Activated CD8-positive, alpha-beta memory T cell treated with anti-CD3 and anti-CD28 coated beads for 1 hour (primary cell): ENCODE results near the gene ITFG1.
"Not testable (repeated sequence)": the region's sequence is repeated elsewhere in the genome, so short reads cannot be mapped to it uniquely, and the experiment has no call there.

ENCODE experiments used
- DNase-seq, 2 donors: peaks; one replicate each; pipeline ENCODE4 v3.0.0-alpha.2; 2020; ENCODE audit warnings: low read depth in 1 of 2; ENCODE audit errors: extremely low read depth in 1 of 2

The ITFG1 gene

DNA sequence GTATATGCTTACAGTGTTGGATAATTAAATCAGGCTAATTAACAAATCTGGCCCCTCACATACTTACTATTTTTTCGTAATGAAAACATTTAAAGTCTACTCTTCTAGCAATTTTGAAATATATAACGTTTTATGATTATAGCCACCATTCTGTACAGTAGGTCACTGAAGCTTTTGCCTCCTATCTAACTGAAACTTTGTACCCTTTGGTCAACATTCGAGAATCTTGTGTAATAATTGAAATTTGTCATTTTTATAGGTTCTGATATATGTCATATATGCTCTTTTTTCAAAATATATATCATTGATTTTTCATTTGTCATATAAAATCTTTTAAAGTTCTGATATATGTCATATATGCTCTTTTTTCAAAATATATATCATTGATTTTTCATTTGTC, 12.9 kb upstream of the ITFG1 start:
- DNase-seq, result no peak

DNA sequence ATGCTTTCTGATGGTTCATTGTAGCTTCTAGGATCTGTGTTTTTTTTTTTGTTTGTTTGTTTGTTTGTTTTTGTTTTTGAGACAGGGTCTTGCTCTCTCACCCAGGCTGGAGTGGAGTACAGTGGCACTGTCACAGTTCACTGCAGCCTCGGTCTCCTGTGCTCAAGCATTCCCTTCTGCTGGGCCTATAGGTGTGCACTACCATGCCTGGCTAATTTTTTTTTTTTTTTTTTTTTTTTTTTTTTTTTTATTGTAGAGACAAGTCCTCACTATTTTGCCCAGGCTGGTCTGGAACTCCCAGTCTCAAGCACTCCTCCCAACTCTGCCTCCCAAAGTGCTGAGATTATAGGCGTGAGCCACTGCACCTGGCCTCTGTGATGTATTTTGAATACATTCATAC, 12.1 kb upstream of the ITFG1 start:
- DNase-seq, result not testable (repeated sequence)

DNA sequence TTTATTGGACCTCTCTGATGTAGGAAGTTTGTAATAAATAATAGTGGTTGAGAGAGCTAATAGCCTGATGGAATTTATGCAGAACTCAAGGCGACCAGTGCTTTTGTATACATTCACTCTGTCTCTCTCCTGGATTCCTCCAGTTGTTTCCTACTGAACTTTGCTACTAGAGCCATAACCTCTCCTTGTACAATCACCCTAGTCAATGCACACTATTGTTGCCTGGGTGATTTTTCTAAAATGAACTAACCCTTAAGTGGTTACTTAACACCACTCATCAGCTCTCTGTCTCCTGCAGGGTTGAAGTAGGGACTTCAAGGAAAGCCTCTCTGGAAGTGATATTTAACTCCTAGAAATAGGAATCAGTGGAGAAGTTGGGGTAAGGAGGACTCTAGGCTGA, 9.9 kb upstream of the ITFG1 start:
- no peak for DNase-seq

DNA sequence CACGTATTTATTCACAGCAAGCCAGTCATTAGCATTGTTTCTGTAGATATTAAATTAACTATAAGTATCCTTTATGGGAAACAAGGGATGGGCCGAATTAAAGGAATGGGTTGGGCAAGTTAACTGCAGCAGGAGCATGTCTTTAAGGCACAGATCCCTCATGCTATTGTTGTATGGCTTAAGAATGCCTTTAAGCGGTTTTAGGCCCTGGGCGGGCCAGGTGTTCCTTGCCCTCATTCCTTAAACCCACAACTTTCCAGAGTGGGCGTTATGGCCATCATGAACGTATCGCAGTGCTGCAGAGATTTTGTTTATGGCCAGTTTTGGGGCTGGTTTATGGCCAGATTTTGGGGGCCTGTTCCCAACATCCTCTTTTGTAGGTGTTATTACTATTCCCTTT, 9.3 kb upstream of the ITFG1 start:
- DNase-seq, result no peak

DNA sequence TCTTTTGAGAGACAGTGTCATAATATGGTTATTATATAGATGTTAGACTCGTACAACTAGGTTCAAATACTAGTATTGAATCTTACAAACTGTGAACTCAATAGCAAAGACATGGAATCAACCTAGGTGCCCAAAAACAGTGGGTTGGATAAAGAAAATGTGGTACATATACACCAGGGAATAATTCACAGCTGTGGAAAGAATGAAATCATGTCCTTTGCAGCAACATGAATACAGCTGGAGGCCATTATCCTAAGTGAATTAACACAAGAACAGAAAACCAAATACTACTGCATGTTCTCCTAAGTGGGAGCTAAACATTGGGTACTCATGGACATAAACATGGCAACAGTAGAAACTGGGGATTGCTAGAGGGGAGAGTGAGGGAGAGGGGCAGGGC, 8.4 kb upstream of the ITFG1 start:
- no peak for DNase-seq

DNA sequence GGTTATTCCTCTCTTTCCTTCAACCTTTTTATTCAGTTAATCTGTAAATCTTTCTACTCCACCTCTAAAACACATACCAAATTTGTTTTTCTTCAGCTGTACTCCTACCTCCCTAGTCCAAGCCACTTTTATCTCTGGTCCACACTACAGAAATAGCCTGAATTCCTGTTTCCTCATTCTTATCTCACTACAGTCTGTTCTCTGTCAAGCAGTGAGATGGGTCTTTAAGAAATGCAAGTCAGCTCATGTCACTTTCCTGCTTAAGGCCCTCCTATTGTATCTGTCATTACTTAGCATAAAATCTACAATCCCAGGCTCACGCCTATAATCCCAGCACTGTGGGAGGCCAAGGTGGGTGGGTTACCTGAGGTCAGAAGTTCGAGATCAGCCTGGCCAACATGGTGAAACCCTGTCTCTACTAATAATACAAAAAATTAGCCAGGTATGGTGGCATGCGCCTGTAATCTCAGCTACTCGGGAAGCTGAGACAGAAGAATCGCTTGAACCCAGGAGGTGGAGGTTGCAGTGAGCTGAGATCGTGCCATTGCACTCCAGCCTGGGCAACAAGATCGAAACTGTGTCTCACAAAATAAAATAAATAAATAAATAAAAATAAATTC, 7.3 kb upstream of the ITFG1 start:
- not testable (repeated sequence) for DNase-seq

DNA sequence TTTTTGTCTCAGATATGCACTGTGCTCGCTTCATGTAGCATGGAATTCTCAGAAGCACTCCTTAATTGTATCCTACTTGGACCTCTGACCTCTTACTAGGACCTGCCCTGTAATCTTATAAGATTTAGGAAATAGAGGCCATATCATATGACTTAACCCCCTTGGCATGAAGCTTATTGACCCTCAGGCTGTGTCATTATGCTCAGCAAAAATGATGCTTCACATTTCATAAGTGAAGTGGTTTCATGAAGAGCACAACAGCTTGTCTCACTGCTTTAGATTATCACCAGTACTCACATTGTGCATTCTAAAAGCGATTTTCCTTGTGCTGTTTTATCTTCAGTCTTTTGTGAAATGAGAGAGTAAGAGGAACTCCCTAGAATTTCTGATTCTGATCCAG, 6.6 kb upstream of the ITFG1 start:
- DNase-seq, result no peak

DNA sequence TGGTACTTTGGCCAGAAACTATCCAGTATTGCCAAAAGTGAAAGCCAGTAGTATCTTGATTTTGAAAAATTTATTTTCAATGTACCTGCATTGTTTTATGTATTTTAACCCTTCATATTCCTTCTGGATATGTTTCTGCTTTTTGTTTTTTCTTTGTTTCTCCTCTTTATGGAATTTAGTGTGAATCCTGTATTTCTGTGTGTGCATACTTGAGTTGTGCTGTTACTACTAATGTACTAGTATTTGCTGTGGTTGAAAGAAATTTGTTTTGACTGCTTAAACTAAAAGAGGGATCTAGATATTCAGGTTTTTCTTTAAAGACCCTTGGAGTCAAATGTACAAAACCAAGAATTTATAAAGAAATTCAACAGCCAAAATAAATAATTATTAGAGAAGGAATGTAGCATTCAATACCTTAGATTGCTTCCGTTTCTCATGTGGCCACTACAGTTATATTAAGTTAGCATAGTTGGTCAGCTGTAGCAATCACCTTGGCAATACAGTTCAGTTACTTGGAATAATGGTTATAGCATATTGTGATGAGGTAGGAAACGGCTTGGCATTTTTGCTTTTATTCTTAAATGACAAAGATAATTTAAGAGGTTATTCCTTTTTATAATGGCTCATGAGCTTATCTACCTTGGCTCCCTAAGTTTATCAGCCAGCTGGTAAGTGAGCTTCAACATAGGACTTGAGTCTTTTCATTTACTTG, 5.2 kb upstream of the ITFG1 start:
- no peak for DNase-seq

DNA sequence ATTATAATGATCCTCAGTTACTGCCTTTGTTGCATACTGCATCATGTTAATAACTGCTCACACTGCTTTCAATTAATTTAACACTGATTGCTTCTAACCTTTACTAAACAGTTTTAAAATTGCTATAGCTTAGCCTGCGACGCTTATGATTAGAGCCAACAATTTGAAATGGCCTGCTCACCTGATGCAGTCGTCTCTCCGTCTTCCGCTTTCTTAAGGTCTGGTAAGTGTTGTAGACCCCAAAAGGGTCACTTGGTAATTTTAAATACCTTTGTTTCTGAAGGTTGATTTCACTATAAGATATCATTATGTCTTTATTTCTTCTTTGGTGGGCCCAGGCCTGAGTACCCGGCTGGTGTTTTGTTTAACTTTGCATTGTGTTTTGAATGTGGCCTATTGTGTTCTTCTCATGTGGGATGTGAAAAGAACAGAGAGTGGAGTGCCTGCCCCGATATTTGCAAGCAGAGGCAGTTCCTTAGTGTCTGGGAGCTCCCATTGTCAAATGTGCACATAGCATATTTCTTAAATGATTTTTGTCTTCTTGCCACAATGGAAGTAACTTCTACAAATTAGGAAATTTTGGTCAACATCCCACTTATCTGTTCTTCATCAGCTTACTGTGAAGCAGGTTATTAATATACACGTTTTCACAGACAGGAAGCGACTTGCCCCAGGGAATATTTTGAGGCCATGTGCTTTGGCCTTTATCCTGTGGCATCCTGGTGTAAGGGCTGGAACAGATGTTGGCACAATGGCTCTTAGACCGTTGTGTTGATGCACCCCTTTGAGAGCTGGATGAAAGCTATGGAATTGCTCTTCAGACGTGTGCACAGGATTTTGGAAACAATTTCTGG, 3.1 kb upstream of the ITFG1 start:
- DNase-seq, result no peak

DNA sequence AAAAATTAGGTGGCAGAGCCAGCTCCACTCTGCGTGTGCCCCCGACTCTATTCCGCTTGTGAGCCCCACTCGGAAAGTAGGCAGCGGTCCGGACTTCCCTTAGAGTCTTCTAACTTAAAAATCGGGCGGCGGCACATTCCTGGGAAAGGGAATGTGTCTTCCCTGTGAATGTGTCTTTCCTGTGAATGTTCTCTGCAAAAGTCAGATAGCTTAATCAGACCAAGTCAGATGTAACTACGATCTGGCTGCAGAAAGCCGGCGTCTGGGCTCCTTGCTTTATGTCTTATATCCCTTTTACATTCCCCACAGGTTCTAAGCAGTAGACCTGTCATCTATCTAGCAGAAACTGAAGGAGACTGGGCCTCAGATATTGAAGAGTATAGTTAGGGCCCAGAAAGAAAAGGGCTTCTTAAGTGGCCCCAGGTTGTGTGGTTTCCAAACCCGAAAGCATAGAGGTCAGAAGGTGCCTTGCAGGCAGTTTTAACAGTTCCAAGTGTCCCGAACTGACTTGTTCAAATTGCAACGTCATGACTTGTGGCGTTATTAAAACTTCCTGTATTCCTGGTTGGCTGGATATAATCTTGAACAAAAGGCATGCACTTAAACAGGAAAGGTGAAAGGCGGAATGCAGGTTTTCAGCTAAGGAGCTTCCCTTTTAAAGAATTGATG, 869 bp upstream of the ITFG1 start:
- DNase-seq, result no peak

DNA sequence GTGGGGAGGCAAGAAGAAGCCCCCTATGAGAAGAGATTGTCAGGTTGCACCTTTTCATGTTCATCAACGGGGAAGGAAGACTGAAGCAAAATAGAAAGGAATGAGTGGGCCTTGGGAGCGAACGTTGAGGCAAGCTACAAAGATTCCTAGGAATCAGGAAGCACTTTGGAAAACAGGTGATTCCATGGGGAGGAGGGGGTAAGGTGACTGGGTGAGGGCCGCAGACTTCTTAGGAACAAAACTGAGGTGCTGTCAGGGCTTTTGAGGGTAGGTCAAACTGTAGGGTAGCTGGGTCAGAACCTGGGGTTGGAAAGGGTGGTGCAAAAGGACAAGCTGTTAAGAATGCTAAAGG, 528 bp downstream of the ITFG1 start:
- no peak for DNase-seq

DNA sequence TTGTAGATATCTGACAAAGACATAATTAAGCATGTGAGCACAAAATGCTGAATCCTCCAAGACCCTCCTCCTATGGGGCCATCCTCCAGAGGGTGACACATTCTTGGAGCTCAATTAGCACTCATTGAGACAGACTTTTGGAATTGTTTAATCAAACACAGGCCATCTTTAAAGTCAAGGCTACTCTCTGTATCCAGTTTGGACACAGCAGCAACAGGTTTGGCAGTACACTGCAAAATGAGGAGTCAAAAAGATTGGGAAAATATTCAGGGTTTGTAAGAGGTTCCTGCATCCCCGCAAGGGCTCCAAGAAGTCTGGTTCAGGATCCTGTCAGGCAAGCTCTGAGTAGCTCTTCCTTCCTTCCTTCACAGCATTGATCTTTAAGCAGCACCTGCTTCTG, 1.3 kb downstream of the ITFG1 start:
- no peak for DNase-seq

DNA sequence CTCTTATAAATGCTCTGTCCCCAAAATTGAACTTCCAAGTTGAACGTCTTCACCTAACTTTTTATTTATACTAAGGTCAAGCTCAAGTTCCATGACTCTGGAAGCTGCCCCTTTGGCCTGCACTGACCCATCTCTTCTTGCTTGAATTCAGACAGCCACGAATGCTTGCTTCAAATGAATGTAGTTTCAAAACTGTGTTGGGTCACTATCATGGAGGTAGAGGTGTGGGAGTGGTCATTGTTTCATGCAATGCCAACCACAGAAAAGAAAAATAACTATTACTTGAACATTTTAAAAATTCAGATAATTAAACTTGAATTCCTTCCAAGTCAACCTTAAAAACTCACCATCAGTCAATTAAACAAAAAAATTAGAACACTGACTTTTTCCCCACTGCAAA, 2.5 kb downstream of the ITFG1 start:
- DNase-seq, result no peak

DNA sequence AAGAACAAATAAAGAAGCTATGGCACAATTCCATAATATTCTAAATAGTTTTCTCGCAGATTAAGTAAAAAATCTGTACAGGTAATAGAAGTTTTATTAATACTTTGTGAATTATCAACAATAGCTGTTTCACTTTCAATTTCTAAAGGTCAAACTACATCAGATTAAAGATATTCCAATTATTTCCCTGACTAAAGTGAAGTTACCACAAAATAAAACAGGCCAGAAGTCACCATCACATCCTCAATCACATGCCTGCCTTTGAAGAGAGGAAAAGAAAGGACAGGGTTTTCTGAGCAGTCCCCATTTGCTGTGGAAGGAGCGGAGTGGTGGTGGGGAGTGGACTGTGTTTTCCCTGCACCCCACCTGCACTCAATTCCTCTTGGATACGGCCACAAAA, 11.1 kb downstream of the ITFG1 start:
- DNase-seq, result no peak

DNA sequence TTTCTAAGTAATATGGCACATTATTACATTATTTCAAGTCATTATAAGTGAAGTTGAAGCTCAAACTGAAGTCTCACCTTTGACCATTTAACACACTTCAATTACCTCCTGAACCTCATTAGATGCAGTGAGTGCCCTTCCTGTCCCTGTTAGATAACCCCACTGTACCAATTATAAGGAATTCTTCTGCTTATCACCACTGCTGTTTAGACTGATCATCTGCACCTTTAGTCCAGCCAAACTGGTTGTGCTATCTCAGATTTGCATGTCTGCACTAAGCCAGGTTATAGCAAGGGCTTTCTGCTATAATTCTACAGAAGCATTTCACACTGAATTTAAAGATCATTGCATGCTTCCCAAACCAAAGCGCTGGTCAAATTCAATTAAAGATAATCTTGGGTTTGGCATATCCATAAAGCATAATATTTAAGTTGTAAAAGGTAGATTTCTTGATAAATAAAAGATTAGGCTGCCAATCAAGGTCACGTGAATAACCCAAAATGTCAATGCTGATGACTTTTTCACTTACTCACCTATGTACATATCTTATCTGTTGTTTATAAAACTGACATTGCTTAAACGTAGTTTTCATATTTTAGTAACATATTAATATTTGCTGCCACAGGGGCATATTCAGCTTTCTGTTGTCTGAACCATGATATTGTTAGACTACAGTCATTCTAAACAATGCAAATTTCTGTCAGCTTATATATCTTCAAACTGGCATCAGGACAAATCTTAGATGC, 11.9 kb downstream of the ITFG1 start:
- no peak for DNase-seq

DNA sequence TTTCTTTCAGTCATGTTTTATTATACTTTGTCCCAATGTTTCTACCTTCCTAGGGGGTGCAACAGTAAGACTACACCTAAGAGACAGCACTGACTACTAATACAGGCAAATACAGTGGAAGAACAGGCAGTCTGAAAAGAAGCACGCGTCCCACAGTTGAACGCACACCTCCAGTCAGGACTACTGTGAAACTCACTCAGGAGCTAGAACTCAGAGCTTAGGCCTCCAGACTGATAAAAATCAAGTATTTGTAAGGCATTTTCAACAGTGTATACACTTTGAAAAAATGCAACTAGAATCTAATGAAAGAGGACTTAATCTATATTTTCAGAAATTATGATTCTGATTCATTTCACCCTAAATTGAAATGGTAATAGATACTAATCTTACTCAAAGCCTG, 14.4 kb downstream of the ITFG1 start:
- no peak for DNase-seq

DNA sequence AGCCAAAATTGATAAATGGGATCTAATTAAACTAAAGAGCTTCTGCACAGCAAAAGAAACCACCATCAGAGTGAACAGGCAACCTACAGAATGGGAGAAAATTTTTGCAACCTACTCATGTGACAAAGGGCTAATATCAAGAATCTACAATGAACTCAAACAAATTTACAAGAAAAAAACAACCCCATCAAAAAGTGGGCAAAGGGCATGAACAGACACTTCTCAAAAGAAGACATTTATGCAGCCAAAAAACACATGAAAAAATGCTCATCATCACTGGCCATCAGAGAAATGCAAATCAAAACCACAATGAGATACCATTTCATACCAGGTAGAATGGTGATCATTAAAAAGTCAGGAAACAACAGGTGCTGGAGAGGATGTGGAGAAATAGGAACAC, 18.0 kb downstream of the ITFG1 start:
- not testable (repeated sequence) for DNase-seq

DNA sequence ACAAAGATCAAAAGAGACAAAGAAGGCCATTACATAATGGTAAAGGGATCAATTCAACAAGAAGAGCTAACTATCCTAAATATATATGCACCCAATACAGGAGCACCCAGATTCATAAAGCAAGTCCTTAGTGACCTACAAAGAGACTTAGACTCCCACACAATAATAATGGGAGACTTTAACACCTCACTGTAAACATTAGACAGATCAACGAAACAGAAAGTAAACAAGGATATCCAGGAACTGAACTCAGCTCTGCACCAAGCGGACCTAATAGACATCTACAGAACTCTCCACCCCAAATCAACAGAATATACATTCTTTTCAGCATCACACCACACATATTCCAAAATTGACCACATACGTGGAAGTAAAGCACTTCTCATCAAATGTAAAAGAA, 20.8 kb downstream of the ITFG1 start:
- not testable (repeated sequence) for DNase-seq

DNA sequence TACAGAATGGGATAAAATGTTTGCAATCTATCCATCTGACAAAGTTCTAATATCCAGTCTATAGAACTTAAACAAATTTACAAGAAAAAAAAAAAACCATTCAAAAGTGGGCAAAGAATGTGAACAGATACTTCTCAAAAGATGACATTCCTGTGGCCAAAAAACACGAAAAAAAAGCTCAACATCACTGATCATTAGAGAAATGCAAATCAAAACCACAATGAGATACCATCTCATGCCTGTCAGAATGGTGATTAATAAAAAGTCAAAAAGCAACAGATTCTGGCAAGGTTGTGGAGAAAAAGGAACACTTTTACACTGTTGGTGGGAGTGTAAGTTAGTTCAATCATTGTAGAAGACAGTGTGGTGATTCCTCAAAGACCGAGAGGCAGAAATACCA, 26.6 kb downstream of the ITFG1 start:
- DNase-seq, result not testable (repeated sequence)

DNA sequence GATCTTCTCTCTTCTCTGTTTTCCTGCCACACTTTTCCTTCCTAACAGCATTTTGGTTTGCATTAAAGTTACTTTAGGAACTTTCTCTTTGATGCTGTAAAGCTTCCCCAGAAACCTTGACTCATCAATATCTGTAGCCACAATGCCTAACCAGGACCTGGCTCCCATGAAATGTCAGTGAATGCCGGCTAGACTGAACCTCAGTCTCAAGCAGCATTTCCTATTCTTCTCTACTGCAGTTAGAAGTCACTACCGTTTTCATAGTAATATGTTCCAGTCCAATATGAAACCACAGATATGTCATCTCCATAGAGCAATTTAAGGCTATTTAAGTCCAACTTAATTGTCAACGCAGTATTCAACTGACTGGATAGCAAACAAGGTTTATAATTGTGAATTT, 28.9 kb downstream of the ITFG1 start:
- DNase-seq, result no peak

DNA sequence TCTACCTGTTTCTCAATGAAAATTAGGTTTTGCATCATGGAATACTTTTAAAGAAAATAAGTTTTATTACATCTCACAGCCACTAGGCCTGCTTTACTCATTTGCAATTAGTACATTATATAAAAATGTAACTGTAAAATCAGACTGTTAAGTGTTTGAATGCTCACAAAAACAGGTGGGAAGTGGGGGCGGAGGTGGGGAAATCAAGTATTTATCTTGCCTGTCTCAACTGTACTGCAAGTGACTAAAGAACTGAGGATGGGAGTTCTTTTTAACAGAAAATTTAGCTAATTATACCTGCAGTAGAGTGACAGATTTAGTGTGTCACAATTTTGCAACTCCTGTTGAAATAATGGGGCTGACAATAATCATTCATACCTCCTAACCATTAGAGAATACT, 34.1 kb downstream of the ITFG1 start:
- DNase-seq, result no peak
